ENCODE data around the gene RTN4RL1.

Gene RTN4RL1

GRCh38 chr17:2024572-2025219 lies 438 bp downstream of the RTN4RL1 start:
- no peak overlapping the region for H3K9ac ChIP-seq (ENCODE audit: low read depth in 1 of 2, low read length in 2 of 2)
- H3K27ac ChIP-seq (ENCODE audit: low read depth, low read length): no peak overlapping the region
- H3K4me3 ChIP-seq (ENCODE audit: low read depth in 1 of 2, low read length in 2 of 2): peak overlapping the region; percentile 50 to 64
- H3K4me1 ChIP-seq (ENCODE audit: control insufficient read depth in 1 of 2, insufficient read depth in 2 of 2, low read length in 2 of 2): peaks cover 13 to 18% of the 10 kb centered on the region in 2 donors
- H3K9me3 ChIP-seq (ENCODE audit: control insufficient read depth in 1 of 2, low read length in 2 of 2): no peaks in the 10 kb centered on the region
- H3K36me3 ChIP-seq (ENCODE audit: control insufficient read depth in 1 of 2, insufficient read depth in 2 of 2, low read length in 2 of 2): no peaks in the 10 kb centered on the region
- H3K27me3 ChIP-seq (ENCODE audit: control insufficient read depth in 1 of 2, insufficient read depth in 2 of 2, low read length in 2 of 2): peaks cover 45 to 66% of the 10 kb centered on the region in 2 donors

DNA sequence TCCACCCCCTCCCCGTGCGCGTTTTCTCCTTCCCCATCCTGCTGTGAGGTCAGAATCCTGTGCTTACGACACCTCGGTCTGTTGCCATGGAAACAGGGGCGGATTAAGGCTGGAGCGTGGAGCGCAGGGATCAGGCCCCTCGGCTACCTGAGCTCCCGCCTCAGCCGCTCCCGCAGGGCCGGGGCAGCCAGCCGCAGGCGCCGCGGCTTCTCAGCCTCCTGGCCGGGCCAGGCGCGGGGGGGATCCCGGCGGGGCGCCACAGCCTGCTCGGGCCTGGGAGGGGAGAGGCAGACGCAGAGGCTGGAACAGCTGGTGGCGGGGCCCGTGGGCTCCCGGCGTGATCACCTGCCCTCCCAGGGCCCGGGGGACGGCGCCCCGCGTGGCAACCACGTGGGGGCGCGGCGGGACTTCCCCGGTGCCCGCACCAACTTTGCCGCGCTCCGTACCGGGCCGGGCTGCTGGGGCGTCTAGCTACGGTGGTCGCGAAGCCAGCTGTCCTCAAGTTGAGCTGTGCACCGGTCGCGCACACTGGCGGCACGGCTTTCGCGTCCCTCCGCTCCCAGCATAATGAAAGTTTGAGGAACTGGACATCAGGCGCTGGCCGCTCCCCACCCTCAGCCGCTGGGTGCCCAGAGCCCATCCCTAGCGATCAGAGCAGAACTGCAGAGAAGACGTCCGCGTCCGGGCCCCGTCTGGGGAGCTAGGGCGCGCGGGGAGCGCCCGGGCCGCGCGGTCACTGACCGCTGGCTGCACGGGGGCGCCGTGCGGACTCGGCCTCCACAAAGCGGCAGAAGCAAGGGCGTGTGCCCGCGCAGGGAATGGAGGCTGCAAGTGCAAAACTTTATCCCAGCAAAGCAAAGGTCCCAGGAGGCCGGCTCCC lies 1.2 kb downstream of the RTN4RL1 start:
- no peak overlapping the region for H3K9ac ChIP-seq (ENCODE audit: low read depth in 1 of 2, low read length in 2 of 2)
- no peak overlapping the region for H3K27ac ChIP-seq (ENCODE audit: low read depth, low read length)
- peaks cover 13 to 16% of the 10 kb centered on the region in 2 donors for H3K4me1 ChIP-seq (ENCODE audit: control insufficient read depth in 1 of 2, insufficient read depth in 2 of 2, low read length in 2 of 2)
- peak overlapping the region; percentile 50 to 53 for H3K4me3 ChIP-seq (ENCODE audit: low read depth in 1 of 2, low read length in 2 of 2)
- H3K27me3 ChIP-seq (ENCODE audit: control insufficient read depth in 1 of 2, insufficient read depth in 2 of 2, low read length in 2 of 2): peaks cover 51 to 70% of the 10 kb centered on the region in 2 donors
- H3K36me3 ChIP-seq (ENCODE audit: control insufficient read depth in 1 of 2, insufficient read depth in 2 of 2, low read length in 2 of 2): no peaks in the 10 kb centered on the region
- H3K9me3 ChIP-seq (ENCODE audit: control insufficient read depth in 1 of 2, low read length in 2 of 2): no peaks in the 10 kb centered on the region

- H3K36me3 ChIP-seq (ENCODE audit: control insufficient read depth in 1 of 2, insufficient read depth in 2 of 2, low read length in 2 of 2): no peaks in the 10 kb centered on the region
- peaks cover 52 to 70% of the 10 kb centered on the region in 2 donors for H3K27me3 ChIP-seq (ENCODE audit: control insufficient read depth in 1 of 2, insufficient read depth in 2 of 2, low read length in 2 of 2)
- no peak overlapping the region for H3K9ac ChIP-seq (ENCODE audit: low read depth in 1 of 2, low read length in 2 of 2)
- H3K27ac ChIP-seq (ENCODE audit: low read depth, low read length): no peak overlapping the region
- peaks cover 13 to 16% of the 10 kb centered on the region in 2 donors for H3K4me1 ChIP-seq (ENCODE audit: control insufficient read depth in 1 of 2, insufficient read depth in 2 of 2, low read length in 2 of 2)
- no peaks in the 10 kb centered on the region for H3K9me3 ChIP-seq (ENCODE audit: control insufficient read depth in 1 of 2, low read length in 2 of 2)
- H3K4me3 ChIP-seq (ENCODE audit: low read depth in 1 of 2, low read length in 2 of 2): no peak overlapping the region
Measured at GRCh38 chr17:2023256-2023655, 1.9 kb downstream of the RTN4RL1 start.

DNA sequence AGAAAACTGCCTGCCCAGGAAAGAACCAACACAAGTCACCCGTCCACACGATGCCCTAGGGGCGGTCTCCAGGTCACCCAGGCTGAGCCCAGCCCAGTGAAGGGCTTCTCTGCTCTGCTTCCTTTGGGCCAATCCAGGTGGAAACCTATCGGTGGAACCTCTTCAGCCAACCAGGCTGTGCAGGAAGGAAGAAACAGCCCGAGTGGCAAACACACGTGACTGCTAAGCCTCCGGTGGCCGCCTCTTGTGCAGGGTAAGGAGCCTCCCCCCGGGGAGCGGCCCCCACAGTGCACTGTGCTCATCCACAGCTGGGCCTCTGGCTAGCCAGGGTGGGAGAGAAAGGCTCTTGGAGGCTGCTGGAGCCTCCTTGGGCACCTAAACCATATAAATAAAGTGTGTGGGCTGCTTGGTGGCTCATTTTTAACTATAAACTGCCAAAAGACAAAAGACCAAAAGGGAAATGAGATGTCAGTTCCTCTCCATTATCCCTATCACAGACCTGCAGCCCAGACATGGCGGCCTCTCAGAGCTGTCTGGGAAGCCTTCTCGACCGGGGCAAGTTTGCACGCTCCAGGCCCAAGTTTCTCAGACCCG lies 2.4 kb downstream of the RTN4RL1 start:
- Histone ChIP-seq H3K36me3 (ENCODE audit: control insufficient read depth in 1 of 2, insufficient read depth in 2 of 2, low read length in 2 of 2) (no peaks in the 10 kb centered on the region), H3K9me3 (ENCODE audit: control insufficient read depth in 1 of 2, low read length in 2 of 2) (no peaks in the 10 kb centered on the region), H3K4me3 (ENCODE audit: low read depth in 1 of 2, low read length in 2 of 2) (no peak overlapping the region), H3K9ac (ENCODE audit: low read depth in 1 of 2, low read length in 2 of 2) (no peak overlapping the region), H3K27me3 (ENCODE audit: control insufficient read depth in 1 of 2, insufficient read depth in 2 of 2, low read length in 2 of 2) (peaks cover 47 to 70% of the 10 kb centered on the region in 2 donors), H3K27ac (ENCODE audit: low read depth, low read length) (no peak overlapping the region), H3K4me1 (ENCODE audit: control insufficient read depth in 1 of 2, insufficient read depth in 2 of 2, low read length in 2 of 2) (peaks cover 13 to 16% of the 10 kb centered on the region in 2 donors)

GRCh38 chr17:2020721-2021120 lies 4.4 kb downstream of the RTN4RL1 start:
- Histone ChIP-seq H3K4me1 (ENCODE audit: control insufficient read depth in 1 of 2, insufficient read depth in 2 of 2, low read length in 2 of 2) (peaks cover 7 to 16% of the 10 kb centered on the region in 2 donors), H3K27me3 (ENCODE audit: control insufficient read depth in 1 of 2, insufficient read depth in 2 of 2, low read length in 2 of 2) (peaks cover 41 to 68% of the 10 kb centered on the region in 2 donors), H3K9me3 (ENCODE audit: control insufficient read depth in 1 of 2, low read length in 2 of 2) (no peaks in the 10 kb centered on the region), H3K4me3 (ENCODE audit: low read depth in 1 of 2, low read length in 2 of 2) (no peak overlapping the region), H3K9ac (ENCODE audit: low read depth in 1 of 2, low read length in 2 of 2) (no peak overlapping the region), H3K36me3 (ENCODE audit: control insufficient read depth in 1 of 2, insufficient read depth in 2 of 2, low read length in 2 of 2) (no peaks in the 10 kb centered on the region), H3K27ac (ENCODE audit: low read depth, low read length) (no peak overlapping the region)

DNA sequence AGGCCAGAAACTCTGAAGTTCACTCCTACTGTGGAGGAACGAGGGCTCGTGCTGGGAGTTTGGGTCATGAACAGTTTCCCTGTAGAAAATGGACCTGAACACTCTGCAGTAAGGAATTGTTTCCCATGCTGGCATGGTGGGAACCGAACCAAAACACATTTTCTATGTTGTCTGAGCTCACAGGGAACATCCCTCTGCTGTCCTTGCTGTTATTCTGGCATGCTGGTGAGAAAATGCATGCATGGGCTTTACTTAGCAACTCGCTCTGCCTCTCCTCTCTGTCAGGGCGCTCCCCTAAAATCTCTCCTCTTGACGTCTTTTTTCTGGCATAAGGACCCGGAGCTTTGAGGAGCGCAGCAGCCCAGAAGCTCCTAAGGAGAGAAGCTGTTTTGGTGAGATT lies 5.4 kb downstream of the RTN4RL1 start:
- Histone ChIP-seq H3K4me1 (ENCODE audit: control insufficient read depth in 1 of 2, insufficient read depth in 2 of 2, low read length in 2 of 2) (peaks cover 6 to 12% of the 10 kb centered on the region in 2 donors), H3K36me3 (ENCODE audit: control insufficient read depth in 1 of 2, insufficient read depth in 2 of 2, low read length in 2 of 2) (no peaks in the 10 kb centered on the region), H3K9ac (ENCODE audit: low read depth in 1 of 2, low read length in 2 of 2) (no peak overlapping the region), H3K4me3 (ENCODE audit: low read depth in 1 of 2, low read length in 2 of 2) (no peak overlapping the region), H3K9me3 (ENCODE audit: control insufficient read depth in 1 of 2, low read length in 2 of 2) (no peaks in the 10 kb centered on the region), H3K27ac (ENCODE audit: low read depth, low read length) (no peak overlapping the region), H3K27me3 (ENCODE audit: control insufficient read depth in 1 of 2, insufficient read depth in 2 of 2, low read length in 2 of 2) (peaks cover 42 to 58% of the 10 kb centered on the region in 2 donors)

GRCh38 chr17:2018716-2019510 lies 6.2 kb downstream of the RTN4RL1 start:
- Histone ChIP-seq H3K9me3 (ENCODE audit: control insufficient read depth in 1 of 2, low read length in 2 of 2) (no peaks in the 10 kb centered on the region), H3K9ac (ENCODE audit: low read depth in 1 of 2, low read length in 2 of 2) (no peak overlapping the region), H3K4me1 (ENCODE audit: control insufficient read depth in 1 of 2, insufficient read depth in 2 of 2, low read length in 2 of 2) (peaks cover under 1 to 5% of the 10 kb centered on the region in 2 donors), H3K27me3 (ENCODE audit: control insufficient read depth in 1 of 2, insufficient read depth in 2 of 2, low read length in 2 of 2) (peaks cover 34 to 50% of the 10 kb centered on the region in 2 donors), H3K4me3 (ENCODE audit: low read depth in 1 of 2, low read length in 2 of 2) (no peak overlapping the region), H3K27ac (ENCODE audit: low read depth, low read length) (no peak overlapping the region), H3K36me3 (ENCODE audit: control insufficient read depth in 1 of 2, insufficient read depth in 2 of 2, low read length in 2 of 2) (no peaks in the 10 kb centered on the region)

DNA sequence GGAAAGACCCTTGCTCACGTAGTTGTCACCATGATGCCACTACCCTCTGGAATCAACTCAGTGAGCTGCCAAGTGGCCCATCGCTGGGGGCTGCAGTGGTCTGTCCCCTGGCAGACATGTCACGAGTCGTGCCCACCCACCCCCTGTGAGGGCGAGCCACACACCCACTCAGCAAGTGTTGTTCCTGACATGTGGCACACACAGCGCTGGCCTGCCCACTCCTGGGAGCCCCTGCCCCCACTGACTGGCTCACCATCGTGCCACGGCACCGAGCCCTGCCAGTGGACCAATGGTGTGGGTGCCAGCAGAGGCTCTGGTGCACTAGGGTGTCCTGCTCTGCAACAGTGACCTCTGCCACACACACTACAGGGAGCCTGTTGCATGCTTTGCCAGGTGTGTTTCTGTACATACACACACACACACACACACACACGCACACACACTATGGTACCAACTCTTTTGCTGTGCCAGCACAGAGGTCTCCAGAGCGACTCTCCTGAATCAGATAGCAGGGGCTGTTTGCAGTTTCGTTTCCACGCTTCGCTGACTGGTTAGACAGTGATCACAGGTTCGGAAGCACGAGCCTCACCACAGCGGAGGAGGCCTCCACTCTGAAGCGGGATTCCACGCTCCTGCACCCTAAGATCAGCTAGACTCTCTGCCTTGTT lies 7.7 kb downstream of the RTN4RL1 start:
- Histone ChIP-seq H3K36me3 (ENCODE audit: control insufficient read depth in 1 of 2, insufficient read depth in 2 of 2, low read length in 2 of 2) (no peaks in the 10 kb centered on the region), H3K9me3 (ENCODE audit: control insufficient read depth in 1 of 2, low read length in 2 of 2) (no peaks in the 10 kb centered on the region), H3K4me1 (ENCODE audit: control insufficient read depth in 1 of 2, insufficient read depth in 2 of 2, low read length in 2 of 2) (peaks cover 0 to 5% of the 10 kb centered on the region in 2 donors), H3K27ac (ENCODE audit: low read depth, low read length) (no peak overlapping the region), H3K4me3 (ENCODE audit: low read depth in 1 of 2, low read length in 2 of 2) (peak overlapping the region in 1 of 2 donors; percentile 32), H3K9ac (ENCODE audit: low read depth in 1 of 2, low read length in 2 of 2) (no peak overlapping the region), H3K27me3 (ENCODE audit: control insufficient read depth in 1 of 2, insufficient read depth in 2 of 2, low read length in 2 of 2) (peaks cover 23 to 36% of the 10 kb centered on the region in 2 donors)

GRCh38 chr17:2016494-2016893 lies 8.6 kb downstream of the RTN4RL1 start:
- no peak overlapping the region for H3K4me3 ChIP-seq (ENCODE audit: low read depth in 1 of 2, low read length in 2 of 2)
- no peaks in the 10 kb centered on the region for H3K9me3 ChIP-seq (ENCODE audit: control insufficient read depth in 1 of 2, low read length in 2 of 2)
- H3K4me1 ChIP-seq (ENCODE audit: control insufficient read depth in 1 of 2, insufficient read depth in 2 of 2, low read length in 2 of 2): peaks cover under 1 to 9% of the 10 kb centered on the region in 2 donors
- peaks cover 22 to 34% of the 10 kb centered on the region in 2 donors for H3K27me3 ChIP-seq (ENCODE audit: control insufficient read depth in 1 of 2, insufficient read depth in 2 of 2, low read length in 2 of 2)
- H3K9ac ChIP-seq (ENCODE audit: low read depth in 1 of 2, low read length in 2 of 2): no peak overlapping the region
- no peaks in the 10 kb centered on the region for H3K36me3 ChIP-seq (ENCODE audit: control insufficient read depth in 1 of 2, insufficient read depth in 2 of 2, low read length in 2 of 2)
- no peak overlapping the region for H3K27ac ChIP-seq (ENCODE audit: low read depth, low read length)
